ENCODE data around the gene ROGDI.
A peak's percentile ranks its signal among the peaks of the same experiment; 100 is the strongest.

ROGDI gene

GRCh38 chr16:4801962-4802658 lies at the start of gene ROGDI:
Gene ROGDI (minus strand): TSS chr16:4802633. CDS start chr16:4802571, 62 bp downstream.
- DNase-seq (ENCODE audit: low spot score): peak; percentile 55

DNA sequence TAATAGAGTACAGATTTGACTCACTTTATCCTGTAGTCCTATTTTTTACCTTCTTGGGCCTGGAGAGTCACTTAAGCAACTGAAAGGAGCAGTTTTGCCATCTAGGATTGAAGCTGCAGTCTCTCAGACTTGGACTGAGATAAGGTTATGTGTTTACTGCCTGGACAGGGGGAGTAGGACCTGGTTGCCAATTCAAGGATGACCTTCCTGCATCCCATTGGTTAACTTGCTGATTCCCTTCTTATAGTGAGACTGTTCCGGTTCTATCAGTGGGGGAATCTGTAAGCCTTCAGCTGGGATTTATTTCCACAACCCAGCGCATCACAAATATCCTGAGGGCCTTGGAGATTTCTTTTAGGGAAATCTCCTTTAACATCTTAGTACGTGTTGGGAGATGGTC lies 47.8 kb upstream of the ROGDI start:
- DNase-seq (ENCODE audit: low spot score): no peak

DNA sequence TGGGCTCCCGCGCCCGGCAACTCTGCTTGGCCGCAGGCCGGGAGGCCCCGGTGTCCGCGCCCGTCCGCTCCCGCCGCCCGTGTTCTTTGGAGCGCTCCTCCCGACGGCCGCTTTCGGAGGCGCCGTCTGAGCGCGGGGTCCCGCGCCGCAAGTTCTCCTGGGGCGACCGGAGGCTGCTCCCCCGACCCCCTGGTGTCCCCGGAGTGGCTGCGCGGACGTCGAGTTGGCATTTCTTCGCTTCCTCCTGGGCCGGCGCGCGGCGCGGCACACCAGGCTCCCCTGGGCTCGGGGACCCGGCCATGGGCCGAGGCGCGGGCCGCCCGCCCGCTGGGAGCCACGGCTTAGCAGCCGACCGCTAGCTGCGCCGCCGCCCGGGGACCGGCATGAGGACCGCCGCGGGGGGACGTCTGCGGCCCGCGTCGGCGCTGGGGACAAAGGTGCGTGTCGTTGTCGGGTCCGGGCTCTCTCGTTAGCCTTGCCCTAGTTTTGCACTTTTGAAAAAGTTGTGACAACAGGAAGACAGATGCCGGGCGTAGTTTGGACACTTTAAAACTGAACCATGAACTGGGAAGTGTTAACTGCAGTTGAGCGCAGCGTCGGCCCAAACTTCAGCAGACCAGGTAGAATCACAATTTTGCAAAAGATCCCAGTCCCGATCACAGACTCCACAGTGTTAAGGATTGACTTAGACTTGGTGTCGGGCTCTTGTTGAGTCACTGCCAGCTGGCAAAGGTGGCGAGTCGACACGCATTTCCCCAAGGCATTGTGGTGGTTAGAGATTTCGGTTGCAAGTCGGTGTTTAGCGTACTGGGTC lies 45.5 kb upstream of the ROGDI start:
- peak; percentile 52 for DNase-seq (ENCODE audit: low spot score)

DNA sequence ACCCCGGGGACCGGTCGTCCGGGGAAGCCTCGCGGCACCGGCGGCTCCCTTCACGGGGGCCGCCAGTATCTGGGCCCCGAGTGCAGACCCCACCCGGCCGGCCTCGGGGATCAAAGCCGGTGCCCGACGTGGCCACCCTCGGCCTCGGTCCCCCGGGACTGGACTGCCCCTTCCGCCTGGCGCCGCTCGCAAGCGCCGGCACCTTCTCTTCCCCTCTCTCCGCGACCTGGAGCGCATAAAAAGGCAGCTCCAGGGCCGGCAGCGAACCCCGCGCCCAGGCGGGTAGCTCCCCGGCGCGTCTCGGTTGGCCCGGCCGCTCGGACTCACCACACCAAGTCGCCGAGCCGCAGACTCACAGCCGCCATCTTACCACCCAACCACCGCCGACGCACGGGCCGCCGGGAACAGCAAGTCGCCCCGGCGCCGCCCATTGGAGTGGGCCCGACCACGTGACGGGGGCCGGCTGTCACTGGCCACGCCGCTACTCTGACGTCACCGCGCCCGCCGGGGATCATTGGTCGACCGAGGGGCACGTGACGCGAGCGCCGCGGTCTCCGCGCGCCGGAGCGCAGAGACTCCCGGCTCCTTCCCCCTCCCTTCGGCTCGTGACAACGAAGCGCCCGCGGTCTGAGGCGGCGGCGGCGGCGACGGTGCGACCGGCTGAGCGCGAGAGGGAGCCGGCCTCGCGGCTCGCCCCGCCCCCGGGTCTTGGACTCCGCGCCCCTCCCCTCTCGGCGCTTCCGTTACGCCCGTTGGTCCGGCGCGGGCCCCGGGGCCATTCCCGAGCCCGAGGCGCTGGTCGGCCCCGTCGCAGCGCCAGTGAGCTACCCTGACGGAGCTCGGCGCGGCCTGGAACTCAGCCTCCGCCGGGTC lies 44.7 kb upstream of the ROGDI start, which contains the start of the genes GLYR1 and UBN1:
GLYR1 (minus strand) TSS at position 388 of the 873 bp plus-strand sequence; CDS start at position 365, 23 bp downstream.
UBN1 (plus strand) TSS at position 581 of the 873 bp plus-strand sequence. CDS start 5,437 bp downstream, outside the sequence.
- peak; percentile 99 for DNase-seq (ENCODE audit: low spot score)

GRCh38 chr16:4846503-4846900 lies 44.1 kb upstream of the ROGDI start:
- DNase-seq (ENCODE audit: low spot score): peak; percentile 67

DNA sequence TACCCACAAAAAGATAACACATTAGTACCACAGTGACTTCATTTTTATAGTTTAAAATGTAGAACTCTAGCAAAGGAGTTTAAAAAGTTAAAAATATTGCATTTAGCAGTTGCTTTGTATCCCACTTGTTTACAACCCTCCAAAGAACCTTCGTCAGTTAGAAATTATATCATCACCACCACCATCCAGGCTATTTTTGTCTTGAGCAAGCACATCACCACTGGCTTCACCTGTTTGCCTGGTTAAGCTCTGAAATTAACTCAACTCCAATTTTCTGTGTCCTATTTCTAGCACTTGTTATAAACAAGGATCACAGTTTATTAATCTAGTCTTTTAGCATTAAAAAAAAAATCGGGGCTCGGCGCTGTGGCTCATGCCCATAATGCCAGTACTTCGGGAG lies 38.6 kb upstream of the ROGDI start:
- no peak for DNase-seq (ENCODE audit: low spot score)

GRCh38 chr16:4839942-4840341 lies 37.5 kb upstream of the ROGDI start:
- no peak for DNase-seq (ENCODE audit: low spot score)

- DNase-seq (ENCODE audit: low spot score): no peak
Observed at GRCh38 chr16:4837733-4838501, 35.5 kb upstream of the ROGDI start.

- no peak for DNase-seq (ENCODE audit: low spot score)
Observed at GRCh38 chr16:4836727-4837126, 34.3 kb upstream of the ROGDI start.

- DNase-seq (ENCODE audit: low spot score): no peak
Observed at GRCh38 chr16:4833584-4833983, 31.2 kb upstream of the ROGDI start.

- no peak for DNase-seq (ENCODE audit: low spot score)
Observed at GRCh38 chr16:4832698-4833343, 30.4 kb upstream of the ROGDI start.

GRCh38 chr16:4831616-4832015 lies 29.2 kb upstream of the ROGDI start:
- no peak for DNase-seq (ENCODE audit: low spot score)

- DNase-seq (ENCODE audit: low spot score): no peak
Observed at GRCh38 chr16:4830408-4830807, 28.0 kb upstream of the ROGDI start.

- DNase-seq (ENCODE audit: low spot score): no peak
Observed at GRCh38 chr16:4828567-4829321, 26.3 kb upstream of the ROGDI start.

DNA sequence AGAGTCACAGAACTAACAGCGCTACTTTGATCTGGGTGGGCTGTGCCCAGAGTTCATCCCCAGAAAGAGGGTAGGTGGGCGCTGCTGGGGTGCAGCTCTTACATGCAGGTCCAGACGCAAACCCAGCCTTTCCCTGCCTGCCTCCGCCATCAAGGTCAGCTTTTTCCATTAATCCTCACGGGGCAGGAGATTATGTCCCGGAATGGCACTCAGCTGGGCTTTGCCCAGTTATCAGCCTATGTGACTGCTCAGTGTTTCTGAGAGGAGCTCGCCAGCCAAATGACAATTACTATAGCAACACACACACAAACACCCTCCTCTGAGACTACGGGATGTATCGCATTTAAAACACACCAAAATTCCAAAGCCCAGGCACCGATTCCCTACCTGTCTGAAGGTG lies 24.5 kb upstream of the ROGDI start:
- DNase-seq (ENCODE audit: low spot score): no peak

DNA sequence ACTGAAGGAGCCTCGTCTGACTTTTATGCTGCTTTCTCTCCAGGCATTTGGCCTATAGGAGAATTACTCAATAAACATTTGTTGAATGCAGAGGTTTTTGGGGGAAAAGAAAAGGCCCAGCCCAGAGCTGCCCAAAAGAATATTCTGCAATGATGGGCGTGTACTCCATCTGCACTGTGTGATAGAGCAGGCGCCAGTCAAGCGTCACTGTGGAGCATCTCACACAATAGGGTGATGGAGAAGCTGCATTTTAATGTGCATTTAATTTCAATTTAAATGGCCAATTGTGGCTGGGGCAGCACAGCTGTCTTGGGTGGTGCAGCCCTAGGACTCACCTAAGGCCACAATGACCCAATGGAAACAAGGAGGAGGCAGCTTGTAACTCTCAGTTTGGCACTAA lies 24.1 kb upstream of the ROGDI start:
- DNase-seq (ENCODE audit: low spot score): no peak

DNA sequence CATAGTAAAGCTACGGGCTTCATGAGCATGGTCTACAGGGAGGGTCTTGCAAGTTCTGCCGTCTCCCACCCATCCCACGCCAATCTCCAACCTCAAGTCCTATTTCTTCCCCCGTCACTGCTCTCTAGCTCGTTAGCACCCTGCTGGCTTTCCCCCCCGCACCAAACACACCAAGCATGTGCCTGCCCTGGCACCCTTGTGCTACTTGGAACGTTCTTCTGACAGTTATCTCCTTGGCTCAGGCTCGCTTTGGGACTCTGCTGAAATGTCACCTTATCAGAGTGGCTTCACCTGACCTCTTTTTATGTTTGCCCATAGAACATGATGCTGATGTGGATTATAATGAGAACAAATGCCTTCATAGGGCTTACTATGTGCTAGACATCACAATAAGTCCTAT lies 22.8 kb upstream of the ROGDI start:
- no peak for DNase-seq (ENCODE audit: low spot score)

DNA sequence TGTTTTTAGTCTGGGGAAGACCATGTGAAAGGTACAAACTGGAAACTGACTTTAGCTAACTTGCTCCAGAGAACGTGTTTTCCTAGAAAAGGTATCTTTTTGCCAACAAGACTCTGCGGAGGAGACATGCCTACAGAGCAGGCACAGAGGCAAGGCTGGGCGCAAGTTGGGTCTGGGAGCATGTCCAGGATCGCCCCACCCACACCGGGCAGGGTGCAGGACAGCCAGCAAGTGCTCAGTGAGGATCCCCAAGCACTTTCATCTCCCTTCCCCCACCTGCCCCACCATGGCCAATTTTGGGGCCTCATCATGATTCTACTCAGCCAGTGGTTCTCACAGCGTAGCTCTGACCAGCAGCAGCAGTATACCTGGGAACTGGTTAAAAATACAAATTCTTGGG lies 18.2 kb upstream of the ROGDI start:
- no peak for DNase-seq (ENCODE audit: low spot score)

DNA sequence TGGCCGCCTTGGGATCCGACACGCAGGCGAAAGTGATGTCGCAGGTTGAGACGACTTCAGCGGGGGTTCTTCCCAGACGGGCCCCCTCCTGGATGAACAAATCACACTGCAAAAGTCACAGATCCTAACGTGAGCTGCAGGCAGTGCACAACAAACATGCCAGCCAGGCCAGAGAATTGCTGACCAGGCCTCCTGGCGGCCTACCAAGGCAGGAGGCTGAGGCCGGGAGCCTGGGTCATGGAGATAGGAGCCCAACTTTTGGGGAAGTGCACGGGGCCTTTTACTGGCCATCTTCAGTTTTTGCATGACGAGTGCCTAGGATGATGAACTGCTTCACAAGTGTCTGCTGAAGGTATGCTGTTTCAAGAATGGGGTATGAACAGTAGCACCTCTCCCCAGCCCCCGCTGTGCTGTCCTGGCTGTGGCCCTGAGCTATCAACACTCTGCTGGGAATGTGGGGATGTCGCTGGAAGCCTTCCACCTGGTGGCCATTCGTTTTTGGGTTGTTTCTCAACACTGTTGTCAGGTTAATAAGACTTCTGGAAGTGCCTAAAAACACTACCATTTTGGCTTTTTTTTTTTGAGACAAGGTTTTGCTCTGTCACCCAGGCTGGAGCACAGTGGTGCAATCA lies 12.2 kb upstream of the ROGDI start:
- no peak for DNase-seq (ENCODE audit: low spot score)

- DNase-seq (ENCODE audit: low spot score): no peak
Observed at GRCh38 chr16:4814046-4814445, 11.6 kb upstream of the ROGDI start.
